WTC11 (cell line): ENCODE measurements around the gene IRX5. TPM values are rescaled to one million over a fixed set of nuclear protein-coding genes. Genes with fewer than 3 reads are reported as not detected.

Experiments
- AFF4 ChIP-seq: sonication (generic); formaldehyde crosslinking; IDR thresholded peaks from 2 replicates; pipeline ENCODE4 v1.8.1; 2023; ENCODE audit warnings: mild to moderate bottlenecking, missing genetic modification reagents, borderline replicate concordance
- ATF1 ChIP-seq: sonication (generic); formaldehyde crosslinking; IDR thresholded peaks from 2 replicates; pipeline ENCODE4 v1.8.1; 2023; ENCODE audit warnings: mild to moderate bottlenecking, moderate library complexity, missing genetic modification reagents
- ATF2 ChIP-seq: sonication (generic); formaldehyde crosslinking; IDR thresholded peaks from 2 replicates; pipeline ENCODE4 v1.8.1; 2022; ENCODE audit warnings: low read depth, missing genetic modification reagents, borderline replicate concordance
- FOXJ3 ChIP-seq: sonication (generic); formaldehyde crosslinking; IDR thresholded peaks from 2 replicates; pipeline ENCODE4 v1.9.0; 2021; ENCODE audit warnings: missing genetic modification reagents, mild to moderate bottlenecking, borderline replicate concordance
- GRHL2 ChIP-seq: fragments of 250-450 bp; sonication (Bioruptor Pico); IDR thresholded peaks from 2 replicates; pipeline ENCODE4 v1.8.0; 2022; ENCODE audit warnings: mild to moderate bottlenecking, moderate library complexity; ENCODE audit not compliant: insufficient replicate concordance, severe bottlenecking
- HMGA2 ChIP-seq: fragments of 250-450 bp; sonication (Bioruptor Pico); IDR thresholded peaks from 2 replicates; pipeline ENCODE4 v1.4.0; 2021; ENCODE audit warnings: mild to moderate bottlenecking, moderate library complexity
- JAZF1 ChIP-seq: fragments of 250-450 bp; sonication (Bioruptor Pico); IDR thresholded peaks from 2 replicates; pipeline ENCODE4 v1.9.0; 2021; ENCODE audit warnings: moderate library complexity, mild to moderate bottlenecking, inconsistent platforms
- KAT7 ChIP-seq: sonication (generic); formaldehyde crosslinking; IDR thresholded peaks from 2 replicates; pipeline ENCODE4 v1.8.1; 2023; ENCODE audit warnings: missing genetic modification reagents, mild to moderate bottlenecking, borderline replicate concordance
- TCF7 ChIP-seq: sonication (generic); formaldehyde crosslinking; IDR thresholded peaks from 2 replicates; pipeline ENCODE4 v1.8.0; 2022; ENCODE audit warnings: mild to moderate bottlenecking, low read depth, missing genetic modification reagents, moderate library complexity
- USF1 ChIP-seq: sonication (generic); formaldehyde crosslinking; IDR thresholded peaks from 2 replicates; pipeline ENCODE4 v1.8.0; 2022; ENCODE audit warnings: mild to moderate bottlenecking, missing genetic modification reagents
- ZBTB43 ChIP-seq: sonication (generic); formaldehyde crosslinking; IDR thresholded peaks from 2 replicates; pipeline ENCODE4 v1.8.1; 2023; ENCODE audit warnings: mild to moderate bottlenecking, missing genetic modification reagents
- ZNF138 ChIP-seq: sonication (generic); formaldehyde crosslinking; conservative IDR thresholded peaks from 2 replicates; pipeline ENCODE4 v1.8.1; 2022; ENCODE audit warnings: mild to moderate bottlenecking, moderate library complexity, missing genetic modification reagents
- ZNF219 ChIP-seq: sonication (generic); formaldehyde crosslinking; IDR thresholded peaks from 2 replicates; pipeline ENCODE4 v1.8.0; 2023; ENCODE audit warnings: missing genetic modification reagents, mild to moderate bottlenecking, borderline replicate concordance
- ZNF532 ChIP-seq: fragments of 250-450 bp; sonication (Bioruptor Pico); IDR thresholded peaks from 2 replicates; pipeline ENCODE4 v1.9.0; 2021; ENCODE audit warnings: mild to moderate bottlenecking, borderline replicate concordance
- total RNA-seq: library from RNA; stranded (reverse); gene quantifications from 3 replicates; pipeline ENCODE4 v1.2.3, GENCODE V29; 2021
- TF ChIP-seq, protein P1 (sequence below): fragments of 250-450 bp; sonication (Bioruptor Pico); IDR thresholded peaks from 2 replicates; pipeline ENCODE4 v1.9.0; 2021; ENCODE audit warnings: mild to moderate bottlenecking

IRX5 gene
- total RNA-seq, 1 experiment from 2014 or later = 0.35 TPM

DNA sequence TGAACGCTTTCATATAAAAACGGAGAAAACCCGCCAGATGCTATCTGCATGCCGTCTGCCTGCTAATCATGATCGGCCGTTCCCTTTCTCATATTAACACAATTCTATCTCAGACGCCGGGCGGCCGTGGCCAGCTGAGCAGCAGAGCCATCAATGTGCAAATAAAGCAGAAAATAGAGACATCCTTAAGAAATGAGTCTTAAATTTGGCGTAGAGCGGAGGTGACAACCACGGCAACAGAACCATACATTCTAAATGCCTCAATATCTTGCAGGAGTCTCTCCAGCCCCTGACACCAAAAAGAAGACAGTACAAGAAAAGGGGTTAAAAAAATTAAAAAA is 2.7 kb upstream of the IRX5 start (continued):
- TF ChIP-seq ZBTB43 (CRISPR knock-in tag) = no peak
- no peak for TF ChIP-seq KAT7 (CRISPR knock-in tag)
- TF ChIP-seq, protein P1, sequence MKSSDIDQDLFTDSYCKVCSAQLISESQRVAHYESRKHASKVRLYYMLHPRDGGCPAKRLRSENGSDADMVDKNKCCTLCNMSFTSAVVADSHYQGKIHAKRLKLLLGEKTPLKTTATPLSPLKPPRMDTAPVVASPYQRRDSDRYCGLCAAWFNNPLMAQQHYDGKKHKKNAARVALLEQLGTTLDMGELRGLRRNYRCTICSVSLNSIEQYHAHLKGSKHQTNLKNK (CRISPR knock-in tag) = no peak
- no peak for TF ChIP-seq GRHL2 (CRISPR knock-in tag)
- no peak for TF ChIP-seq JAZF1 (CRISPR knock-in tag)
- no peak for TF ChIP-seq TCF7 (CRISPR knock-in tag)
- no peak for TF ChIP-seq ATF1
- TF ChIP-seq HMGA2 (CRISPR knock-in tag) = no peak
- no peak for TF ChIP-seq USF1
- no peak for TF ChIP-seq ZNF219 (CRISPR knock-in tag)
- TF ChIP-seq ZNF532 (CRISPR knock-in tag) = no peak
- no peak for TF ChIP-seq ATF2 (CRISPR knock-in tag)
- no peak for TF ChIP-seq FOXJ3
- TF ChIP-seq AFF4 = no peak
- TF ChIP-seq ZNF138 (CRISPR knock-in tag) = no peak
